HCT116 (cell line): ENCODE data around the gene NPR3. TPM values are rescaled to one million over a fixed set of nuclear protein-coding genes. Genes with fewer than 3 reads are reported as not detected.

ENCODE experiments used
- ATAC-seq: fragments of 200-7000 bp; cut with Tn5 transposase; 2 replicates; pipeline ENCODE4 v1.9.1; 2020; ENCODE audit warnings: mild to moderate bottlenecking, moderate library complexity
- BruUV-seq: library from RNA; stranded (reverse); fragments of 400-500 nt; replicated peaks from 2 replicates; lab custom pipeline; 2021; lab: Mats Ljungman, UMichigan
- CTCF ChIA-PET: fragments of 300-600 bp; sonication (Branson Sonifier 250); formaldehyde crosslinking; loops from one replicate; lab custom pipeline; 2021; ENCODE audit warnings: antibody characterized with exemption; lab: Charles Lee
- POLR2A ChIA-PET: fragments of 300-600, 350-600 bp; sonication (Branson Sonifier 250); formaldehyde crosslinking; loops from one replicate; lab custom pipeline; 2021; ENCODE audit warnings: antibody characterized with exemption; lab: Charles Lee
- RAD21 ChIA-PET, 2 experiments: fragments of 300-600 bp; sonication (Branson Sonifier 250); formaldehyde crosslinking; loops; one replicate each; lab custom pipeline; 2023; ENCODE audit warnings: low total read pairs in 2 of 2; ENCODE audit not compliant: uncharacterized antibody in 2 of 2, unreplicated experiment in 2 of 2, low non-redundant PET in 1 of 2; lab: Charles Lee
- DNase-seq: peaks from one replicate; pipeline ENCODE4 v3.0.0-alpha.2; 2010; ENCODE audit warnings: low read depth, low spot score
- H2AFZ ChIP-seq: fragments of 200-600 bp; shearing (Covaris generic), sonication (generic); 2 replicates; pipeline ENCODE4 v1.6.1; 2017; ENCODE audit warnings: low read depth, mixed run types, mixed read lengths, antibody characterized with exemption, low read length; ENCODE audit not compliant: poor library complexity, severe bottlenecking
- H3K27ac ChIP-seq: 2 replicates; pipeline ENCODE4 v1.5.1; 2012; ENCODE audit warnings: low read depth, low read length
- H3K27me3 ChIP-seq: fragments of 200-600 bp; sonication (generic); 2 replicates; pipeline ENCODE4 v1.6.1; 2016; ENCODE audit warnings: mixed run types, low read length, mixed read lengths; ENCODE audit not compliant: insufficient read depth
- H3K36me3 ChIP-seq, 2 experiments: fragments of 200-500 bp in 1 of 2; fragments of 200-600 bp in 1 of 2; sonication (Bioruptor generic) in 1 of 2; sonication (generic) in 1 of 2; 2 replicates each; pipeline versions ENCODE4 v1.5.1 to v1.6.1; 2014 to 2016; ENCODE audit warnings: low read length in 2 of 2, inconsistent platforms in 1 of 2, mixed read lengths in 1 of 2, mixed run types in 1 of 2; ENCODE audit not compliant: insufficient read depth in 2 of 2, control insufficient read depth in 1 of 2
- H3K4me1 ChIP-seq, 2 experiments: fragments of 200-600 bp in 1 of 2; sonication (generic) in 1 of 2; 2 replicates each; pipeline versions ENCODE4 v1.5.1 to v1.6.1; 2012 to 2017; ENCODE audit warnings: low read length in 2 of 2, inconsistent platforms in 1 of 2, mild to moderate bottlenecking in 1 of 2, mixed read lengths in 1 of 2, mixed run types in 1 of 2, moderate library complexity in 1 of 2; ENCODE audit not compliant: insufficient read depth in 2 of 2, control insufficient read depth in 1 of 2
- H3K4me2 ChIP-seq: fragments of 200-600 bp; sonication (generic); 2 replicates; pipeline ENCODE4 v1.6.1; 2017; ENCODE audit warnings: mixed run types, low read length, mixed read lengths
- H3K4me3 ChIP-seq, 2 experiments: fragments of 200-600 bp in 1 of 2; sonication (generic) in 1 of 2; replicated peaks in 1 of 2; 2 replicates each; pipeline ENCODE4 v1.5.1; 2011 to 2016; ENCODE audit warnings: low read length in 2 of 2, control low read depth in 1 of 2, low read depth in 1 of 2, mild to moderate bottlenecking in 1 of 2, mixed read lengths in 1 of 2, mixed run types in 1 of 2
- H3K79me2 ChIP-seq: fragments of 200-600 bp; sonication (generic); 2 replicates; pipeline ENCODE4 v1.6.1; 2017; ENCODE audit warnings: mild to moderate bottlenecking, mixed run types, low read length, moderate library complexity, mixed read lengths; ENCODE audit not compliant: insufficient read depth
- H3K9ac ChIP-seq: fragments of 200-600 bp; sonication (generic); 2 replicates; pipeline ENCODE4 v1.6.1; 2016; ENCODE audit warnings: low read length, mixed read lengths
- H3K9me2 ChIP-seq: fragments of 200-600 bp; sonication (generic), shearing (Covaris generic); 2 replicates; pipeline ENCODE4 v1.6.1; 2017; ENCODE audit warnings: mixed run types, mild to moderate bottlenecking, moderate library complexity; ENCODE audit not compliant: insufficient read depth
- H3K9me3 ChIP-seq, 2 experiments: fragments of 200-500 bp in 1 of 2; fragments of 200-600 bp in 1 of 2; sonication (Bioruptor generic) in 1 of 2; sonication (generic) in 1 of 2; 2 replicates each; pipeline ENCODE4 v1.6.1; 2014 to 2017; ENCODE audit warnings: low read length in 2 of 2, mixed read lengths in 2 of 2, inconsistent platforms in 1 of 2, low read depth in 1 of 2, mild to moderate bottlenecking in 1 of 2, mixed run types in 1 of 2, moderate library complexity in 1 of 2; ENCODE audit not compliant: control insufficient read depth in 1 of 2, insufficient read depth in 1 of 2
- H4K20me1 ChIP-seq: fragments of 200-600 bp; sonication (generic), shearing (Covaris generic); 2 replicates; pipeline ENCODE4 v1.6.1; 2017; ENCODE audit warnings: mixed run types, mild to moderate bottlenecking, moderate library complexity; ENCODE audit not compliant: insufficient read depth
- CBX3 ChIP-seq: IDR thresholded peaks from 2 replicates; pipeline ENCODE4 v1.6.1; 2012; ENCODE audit warnings: low read depth
- CTCF ChIP-seq, 3 experiments: fragments of 200-600 bp in 1 of 3; sonication (generic) in 1 of 3; IDR thresholded peaks in 2 of 3; conservative IDR thresholded peaks in 1 of 3; 2 replicates each; pipeline ENCODE4 v1.5.1; 2012 to 2017; ENCODE audit warnings: low read depth in 2 of 3, low read length in 2 of 3, antibody characterized with exemption in 1 of 3, borderline replicate concordance in 1 of 3, control low read depth in 1 of 3, mild to moderate bottlenecking in 1 of 3, mixed read lengths in 1 of 3, mixed run types in 1 of 3, moderate library complexity in 1 of 3; ENCODE audit not compliant: insufficient read depth in 1 of 3
- EZH2 ChIP-seq: fragments of 200-600 bp; sonication (generic); IDR thresholded peaks from 2 replicates; pipeline ENCODE4 v1.6.1; 2017; ENCODE audit warnings: antibody characterized with exemption, mixed run types
- EZH2phosphoT487 ChIP-seq: fragments of 200-600 bp; IDR thresholded peaks from 2 replicates; pipeline ENCODE4 v1.6.1; 2018; ENCODE audit warnings: antibody characterized with exemption, borderline replicate concordance
- JUND ChIP-seq: IDR thresholded peaks from 2 replicates; pipeline ENCODE4 v1.6.1; 2012
- MAX ChIP-seq: IDR thresholded peaks from 2 replicates; pipeline ENCODE4 v1.6.1; 2012
- POLR2A ChIP-seq: IDR thresholded peaks from 2 replicates; pipeline ENCODE4 v1.7.0; 2011; ENCODE audit warnings: borderline replicate concordance; ENCODE audit not compliant: insufficient read depth, insufficient read length; ENCODE audit errors: extremely low read depth
- POLR2AphosphoS5 ChIP-seq: IDR thresholded peaks from 2 replicates; pipeline ENCODE4 v1.6.1; 2011; ENCODE audit warnings: mild to moderate bottlenecking, low read depth, low read length, moderate library complexity
- SIN3A ChIP-seq: IDR thresholded peaks from 2 replicates; pipeline ENCODE4 v1.6.1; 2012; ENCODE audit warnings: low read depth
- YY1 ChIP-seq: IDR thresholded peaks from 2 replicates; pipeline ENCODE4 v1.6.1; 2011; ENCODE audit warnings: low read length, low read depth, moderate library complexity, mild to moderate bottlenecking; ENCODE audit not compliant: insufficient replicate concordance; ENCODE audit errors: extremely low read depth
- ZBTB33 ChIP-seq: IDR thresholded peaks from 2 replicates; pipeline ENCODE4 v1.6.1; 2011; ENCODE audit warnings: mild to moderate bottlenecking, low read length, moderate library complexity; ENCODE audit not compliant: insufficient replicate concordance; ENCODE audit errors: extremely low read depth
- ZFX ChIP-seq: fragments of 450-650 bp; IDR thresholded peaks from 2 replicates; pipeline ENCODE4 v1.6.1; 2017
- ZNF274 ChIP-seq: fragments of 200-500 bp; sonication (Bioruptor generic); IDR thresholded peaks from 2 replicates; pipeline ENCODE4 v1.6.1; 2014; ENCODE audit warnings: mild to moderate bottlenecking, low read depth, low read length, inconsistent platforms
- intact Hi-C: fragments of 100-400 bp; cut with micrococcal nuclease; formaldehyde crosslinking; loops from 2 replicates; pipeline ENCODE4 v1.10.0; 2022
- total RNA-seq: library from RNA; stranded (reverse); gene quantifications from one replicate; pipeline ENCODE4 v1.2.1, GENCODE V29; 2021; ENCODE audit not compliant: unreplicated experiment

NPR3 gene
- total RNA-seq, 1 experiment from 2014 or later = 0.39 TPM

- Histone ChIP-seq H2AFZ (no peak overlapping the region), H3K4me1 (no peaks in the 10 kb centered on the region), H3K4me2 (no peak overlapping the region), H3K9me2 (no peaks in the 10 kb centered on the region), H3K9ac (no peak overlapping the region), H3K9me3 (no peaks in the 10 kb centered on the region), H3K27me3 (no peaks in the 10 kb centered on the region), H3K27ac (no peak overlapping the region), H3K4me3 (no peak overlapping the region), H3K36me3 (no peaks in the 10 kb centered on the region), H4K20me1 (no peaks in the 10 kb centered on the region), H3K79me2 (no peaks in the 10 kb centered on the region)
- ATAC-seq (no peak), DNase-seq (no peak)
- POLR2A ChIA-PET = no interaction called here
- TF ChIP-seq JUND = no peak
- no peak for TF ChIP-seq POLR2AphosphoS5
- no peak for TF ChIP-seq MAX
- no peak for TF ChIP-seq YY1
- TF ChIP-seq POLR2A = no peak
- no peak for TF ChIP-seq ZNF274
- TF ChIP-seq SIN3A = no peak
- TF ChIP-seq CBX3 = no peak
- TF ChIP-seq EZH2 = no peak
- TF ChIP-seq ZFX = no peak
- TF ChIP-seq EZH2phosphoT487 = no peak
- TF ChIP-seq CTCF (IDR thresholded peaks at IDR 0.05 in 2 of 3, conservative IDR thresholded peaks at IDR 0.05 in 1 of 3; ENCODE audit: borderline replicate concordance in 1 of 3, insufficient read depth in 1 of 3, low read depth in 2 of 3, low read length in 2 of 3) = no peak
- TF ChIP-seq ZBTB33 = no peak
- CTCF ChIA-PET = no interaction called here
- BruUV-seq = no TSS peak
- RAD21 ChIA-PET = no interaction called here
- intact Hi-C loops = no loop called here
These were observed 15.0 kb downstream of the NPR3 start for GRCh38 chr5:32726086-32726557.
